NOMO-1 treated with DMSO at 0.1 percent for 48 hours (cell line): ENCODE data around the gene ADCY1.

Source experiments
- DNase-seq: peaks from one replicate; lab custom pipeline; 2025; ENCODE audit not compliant: unreplicated experiment; lab: John Stamatoyannopoulos, UW

ADCY1 gene

GRCh38 chr7:45663167-45663921, 89.2 kb downstream of the ADCY1 start:
- no peak for DNase-seq

DNA sequence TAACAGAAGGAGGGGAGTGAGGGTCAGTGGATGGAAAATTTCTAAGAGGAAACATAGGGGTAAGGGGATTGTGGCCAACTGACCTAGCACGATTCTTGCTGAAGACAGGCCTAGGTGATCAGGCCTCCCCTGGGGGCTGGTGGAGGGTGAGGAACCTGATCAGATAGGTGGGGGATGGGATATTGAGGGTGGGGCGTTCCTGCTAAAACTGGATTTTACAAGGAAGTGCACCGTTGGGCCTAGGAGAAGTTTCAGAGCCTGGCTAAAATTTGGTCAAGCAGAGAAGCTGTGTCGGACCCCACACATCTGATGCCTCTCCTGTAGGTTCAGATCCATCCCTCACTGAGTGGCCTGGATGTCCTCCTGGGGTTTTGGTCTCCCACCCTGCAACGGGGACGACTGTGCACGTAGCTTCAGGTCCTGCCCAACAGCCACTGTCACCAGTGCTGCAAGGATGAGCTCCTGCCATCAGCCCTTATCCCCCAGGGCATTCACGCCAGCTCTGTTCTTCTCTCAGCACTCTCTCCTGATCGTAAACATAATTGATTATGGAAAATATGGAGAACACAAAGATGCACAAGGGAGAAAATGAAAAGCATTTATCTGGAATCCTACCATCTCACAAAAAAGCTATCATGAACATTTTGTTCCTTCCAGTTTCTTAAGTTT, 89.9 kb downstream of the ADCY1 start:
- no peak for DNase-seq

DNA sequence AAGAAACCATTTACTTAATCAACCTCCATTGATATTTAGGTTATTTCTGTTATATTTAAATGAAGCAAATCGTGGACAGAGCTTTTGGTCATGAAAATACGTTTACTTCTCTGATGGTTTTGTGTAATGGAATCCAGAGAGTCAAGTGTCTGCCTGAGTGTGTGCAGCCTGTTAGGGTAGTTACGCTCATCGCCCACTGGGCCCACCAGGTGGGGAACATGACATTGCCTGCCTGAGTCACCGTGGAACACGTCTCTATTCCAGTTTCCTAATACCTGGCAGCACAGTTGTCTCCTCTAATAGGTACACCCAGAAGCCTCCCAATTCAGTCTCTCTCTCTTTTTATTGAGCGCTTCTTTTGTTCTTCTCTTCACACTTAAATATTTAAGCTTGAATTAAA, 91.0 kb downstream of the ADCY1 start:
- DNase-seq, result no peak

- DNase-seq, result no peak
These were observed 96.1 kb downstream of the ADCY1 start for GRCh38 chr7:45670227-45670626.

- no peak for DNase-seq
These were observed 96.5 kb downstream of the ADCY1 start for GRCh38 chr7:45670717-45671116.

- DNase-seq, result no peak
These were observed 103.2 kb downstream of the ADCY1 start for GRCh38 chr7:45677311-45677900.

DNA sequence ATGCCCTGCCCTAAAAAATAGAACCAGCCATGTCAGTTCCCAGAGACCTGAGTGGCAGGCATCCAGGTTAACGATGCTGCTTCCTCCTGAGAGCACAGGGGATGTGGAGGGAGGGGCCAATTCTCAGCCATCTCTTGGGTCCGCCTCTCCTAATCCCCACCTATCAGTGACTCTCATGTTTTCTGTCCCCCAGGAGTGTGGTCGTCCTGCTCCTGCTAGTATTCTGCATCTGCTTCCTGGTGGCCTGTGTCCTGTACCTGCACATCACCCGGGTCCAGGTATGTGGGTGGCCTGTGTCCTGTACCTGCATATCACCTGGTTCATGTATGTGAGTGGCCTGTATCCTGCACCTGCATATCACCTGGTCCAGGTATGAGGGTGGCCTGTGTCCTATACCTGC, 105.3 kb downstream of the ADCY1 start:
- DNase-seq, result no peak

GRCh38 chr7:45680776-45681175, 106.6 kb downstream of the ADCY1 start:
- no peak for DNase-seq

- DNase-seq, result no peak
These were observed 107.6 kb downstream of the ADCY1 start for GRCh38 chr7:45681596-45682357.

DNA sequence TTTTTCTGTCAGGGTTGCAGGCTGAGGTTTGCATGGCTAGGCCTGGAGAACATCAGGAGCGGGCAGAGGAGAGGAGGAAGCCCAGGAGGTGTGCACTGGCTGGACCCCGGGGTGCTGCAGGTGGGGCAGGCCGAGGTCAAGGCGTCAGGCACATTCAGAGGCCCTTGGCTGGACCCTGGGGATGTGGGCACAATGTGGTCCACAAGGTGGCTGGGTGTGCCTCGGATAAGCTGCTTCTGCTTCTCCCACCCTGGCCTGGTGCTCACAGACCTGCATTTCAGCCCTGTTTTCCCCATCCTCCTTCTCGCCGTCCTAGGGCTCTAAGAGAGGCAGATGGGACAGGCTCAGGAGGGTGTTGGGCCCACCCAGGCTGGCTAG, 108.2 kb downstream of the ADCY1 start:
- DNase-seq, result no peak

DNA sequence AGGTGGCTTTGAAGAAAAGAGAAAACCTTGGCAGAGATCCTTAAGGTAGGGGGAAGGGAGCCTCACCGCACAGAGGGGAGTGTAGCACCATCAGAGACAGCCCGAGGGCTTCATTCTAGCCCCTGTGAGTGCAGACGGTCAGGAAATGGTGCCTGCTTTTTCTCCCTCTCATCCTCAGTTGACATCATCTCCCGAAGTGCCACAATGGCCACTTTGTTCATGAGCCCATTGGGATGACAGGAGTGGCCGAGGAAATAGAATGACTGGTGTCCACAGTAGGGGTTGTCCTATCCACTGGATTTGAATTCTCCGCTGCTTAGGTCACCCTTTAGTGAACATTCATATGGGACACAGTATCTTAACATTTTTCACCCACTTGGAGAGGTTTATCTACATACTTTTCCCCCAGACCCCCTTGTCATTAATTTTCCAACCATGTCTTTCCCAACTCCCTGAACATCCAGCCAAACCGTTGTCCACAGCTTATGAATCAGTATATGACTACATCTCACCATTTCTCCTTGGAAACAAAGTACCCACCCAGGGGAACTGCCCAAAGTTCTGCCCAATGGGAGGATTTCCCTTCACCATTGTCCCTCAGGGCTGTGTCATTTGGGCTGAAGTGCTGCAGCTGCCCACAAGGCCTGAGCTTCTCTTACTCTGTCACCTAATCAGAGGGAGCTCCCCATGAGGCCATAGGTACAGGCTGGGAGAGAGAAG, 108.8 kb downstream of the ADCY1 start:
- DNase-seq, result no peak

DNA sequence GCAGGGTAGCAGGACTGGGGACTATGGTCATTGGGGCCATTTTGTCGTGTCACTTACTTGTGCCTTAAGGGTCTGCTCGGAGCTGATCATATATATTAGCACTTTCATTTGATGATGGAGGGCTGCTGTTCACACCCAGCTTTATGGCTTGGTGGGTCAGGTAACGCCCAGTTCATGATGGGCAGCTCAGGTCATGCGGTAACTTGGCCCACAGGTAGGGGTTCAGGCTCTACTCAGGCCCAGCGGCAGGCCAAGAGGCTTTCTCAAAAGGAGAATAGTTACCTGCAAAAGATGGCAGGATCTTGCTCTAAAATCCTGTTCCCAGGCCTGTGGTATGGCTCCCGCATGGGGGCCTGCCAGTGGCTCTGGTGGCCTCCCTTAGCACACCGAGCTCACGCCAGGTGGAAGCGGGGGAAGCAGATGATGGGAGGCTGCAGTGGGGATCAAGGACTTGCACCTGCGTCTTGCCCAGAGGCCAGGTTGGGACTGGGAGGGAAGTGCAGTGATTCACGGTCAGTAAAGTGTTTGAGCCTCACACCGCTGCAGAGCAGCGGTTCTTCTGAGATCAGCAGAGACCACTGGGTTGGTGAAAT, 109.5 kb downstream of the ADCY1 start:
- no peak for DNase-seq

- DNase-seq, result no peak
These were observed 110.9 kb downstream of the ADCY1 start for GRCh38 chr7:45684910-45685618.

- DNase-seq, result no peak
These were observed 111.6 kb downstream of the ADCY1 start for GRCh38 chr7:45685619-45686240.

DNA sequence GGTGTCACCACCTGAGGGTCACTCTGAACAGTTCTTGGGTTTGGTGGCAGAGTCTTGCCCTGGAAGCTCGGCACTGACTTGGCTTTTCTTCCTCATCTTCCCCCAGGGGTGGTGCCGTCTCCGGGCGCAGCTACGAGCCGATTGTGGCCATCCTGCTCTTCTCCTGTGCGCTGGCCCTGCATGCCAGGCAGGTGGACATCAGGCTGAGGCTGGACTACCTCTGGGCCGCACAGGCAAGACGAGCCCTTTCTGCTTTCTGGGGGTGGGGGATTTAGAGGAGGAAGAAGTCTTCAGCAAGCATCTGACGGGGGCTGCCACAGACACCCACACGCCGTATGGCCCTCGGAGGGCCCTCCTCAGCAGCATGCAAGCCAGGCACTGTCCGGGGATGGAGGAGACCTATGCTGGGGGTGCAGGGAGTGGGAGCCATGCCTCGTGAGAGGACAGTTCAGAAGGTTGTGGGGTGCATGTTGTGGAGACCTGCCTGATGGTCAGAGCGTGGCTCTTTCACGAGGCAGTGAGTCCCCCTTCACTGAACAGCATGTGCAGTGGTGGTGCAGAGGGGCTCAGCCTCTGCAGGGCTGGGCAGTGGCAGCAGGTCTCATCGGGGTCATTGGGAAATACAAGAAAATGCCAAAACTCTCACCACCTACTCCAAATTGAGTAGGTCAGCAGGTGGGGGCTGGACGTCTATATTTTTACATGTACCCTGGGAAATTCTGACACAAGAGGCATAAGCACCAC, 112.4 kb downstream of the ADCY1 start:
- no peak for DNase-seq

DNA sequence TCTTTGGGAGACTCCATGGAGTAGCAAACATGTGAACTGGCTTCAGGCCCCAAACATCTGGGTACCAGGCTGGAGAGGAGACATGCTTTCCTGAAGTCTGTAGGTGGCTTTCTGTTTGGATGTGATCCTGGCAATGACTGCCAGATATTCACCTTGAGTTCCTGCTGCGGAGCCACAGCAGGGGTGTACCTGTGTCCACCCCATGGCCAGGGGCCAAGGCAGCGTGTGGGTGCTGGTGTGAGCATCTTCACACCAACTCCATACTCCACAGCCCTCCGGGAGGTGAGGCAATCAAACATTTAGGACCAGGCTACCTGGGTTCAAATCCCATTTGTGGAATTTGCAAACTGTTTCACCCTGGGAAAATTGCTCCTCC, 113.0 kb downstream of the ADCY1 start:
- DNase-seq, result no peak

DNA sequence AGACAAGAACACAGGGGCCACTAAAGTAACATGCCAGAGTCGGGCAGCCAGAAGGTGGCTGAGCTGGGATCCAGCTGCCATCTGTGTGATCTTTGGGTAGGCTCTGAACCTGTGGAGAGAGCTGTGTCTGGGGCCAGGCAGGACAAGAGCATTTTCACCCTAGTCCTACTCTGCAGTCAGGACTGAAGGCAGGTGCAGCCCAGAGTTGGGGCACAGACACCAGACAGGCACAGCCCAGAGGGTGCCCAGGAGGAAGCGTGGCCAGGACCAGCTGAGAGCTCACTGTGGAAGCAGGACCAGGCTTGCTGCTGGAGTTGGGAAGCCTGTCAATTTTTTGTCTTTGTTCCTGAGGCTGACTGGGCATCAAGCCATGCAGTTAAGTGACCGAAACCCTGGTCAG, 113.6 kb downstream of the ADCY1 start:
- no peak for DNase-seq

GRCh38 chr7:45688382-45688781, 114.2 kb downstream of the ADCY1 start:
- DNase-seq, result no peak
